Measurements from ENCODE around the gene MUC6. TPM values are rescaled to one million over a fixed set of nuclear protein-coding genes. Genes with fewer than 3 reads are reported as not detected.

Gene MUC6
- total RNA-seq, 1 donor from 2014 or later = under 0.01 TPM

DNA sequence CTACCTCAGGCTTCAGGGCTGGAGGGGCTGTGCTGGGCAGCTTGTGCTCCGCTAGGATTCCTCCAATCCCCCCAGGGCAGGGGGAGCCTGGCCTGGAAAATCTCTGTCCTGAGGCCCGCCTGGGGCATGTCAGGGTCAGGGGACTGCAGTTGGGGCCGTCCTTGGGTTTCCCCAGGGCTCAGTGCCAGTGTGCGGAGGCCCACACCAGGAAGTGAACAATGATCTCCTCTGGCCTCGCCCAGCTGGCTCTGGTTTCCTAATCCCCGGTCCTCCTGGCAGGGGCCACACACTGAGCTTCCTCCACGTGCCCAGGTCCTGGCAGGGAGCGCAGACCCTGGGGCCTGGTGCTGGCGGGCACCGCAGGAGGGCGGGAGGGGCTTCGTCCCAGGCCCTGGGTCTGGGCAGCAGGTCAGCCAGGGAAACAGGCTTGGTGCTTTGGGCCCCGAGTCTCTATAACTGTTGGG is 36.8 kb upstream of the MUC6 start:
- no peak for DNase-seq

DNA sequence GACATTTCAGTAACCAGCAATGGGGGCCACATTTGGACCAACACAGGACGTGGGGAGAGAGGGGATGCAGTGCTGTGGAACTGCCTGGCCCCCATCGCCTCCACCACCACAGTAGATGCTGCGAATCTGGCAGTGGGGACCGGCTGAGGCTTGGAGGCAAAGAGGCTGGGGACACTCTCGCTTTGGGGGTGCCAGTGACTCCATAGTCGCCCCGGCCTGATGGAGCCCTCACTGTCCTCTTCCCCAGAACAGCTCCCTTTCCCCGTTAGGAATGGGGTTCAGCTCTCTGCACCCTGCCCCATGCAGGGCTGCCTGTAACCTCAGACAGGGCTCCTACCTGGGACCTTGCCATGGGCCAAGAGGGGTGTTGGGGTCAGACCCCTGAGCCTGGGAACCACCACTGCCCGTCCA is 36.3 kb upstream of the MUC6 start:
- no peak for DNase-seq

DNA sequence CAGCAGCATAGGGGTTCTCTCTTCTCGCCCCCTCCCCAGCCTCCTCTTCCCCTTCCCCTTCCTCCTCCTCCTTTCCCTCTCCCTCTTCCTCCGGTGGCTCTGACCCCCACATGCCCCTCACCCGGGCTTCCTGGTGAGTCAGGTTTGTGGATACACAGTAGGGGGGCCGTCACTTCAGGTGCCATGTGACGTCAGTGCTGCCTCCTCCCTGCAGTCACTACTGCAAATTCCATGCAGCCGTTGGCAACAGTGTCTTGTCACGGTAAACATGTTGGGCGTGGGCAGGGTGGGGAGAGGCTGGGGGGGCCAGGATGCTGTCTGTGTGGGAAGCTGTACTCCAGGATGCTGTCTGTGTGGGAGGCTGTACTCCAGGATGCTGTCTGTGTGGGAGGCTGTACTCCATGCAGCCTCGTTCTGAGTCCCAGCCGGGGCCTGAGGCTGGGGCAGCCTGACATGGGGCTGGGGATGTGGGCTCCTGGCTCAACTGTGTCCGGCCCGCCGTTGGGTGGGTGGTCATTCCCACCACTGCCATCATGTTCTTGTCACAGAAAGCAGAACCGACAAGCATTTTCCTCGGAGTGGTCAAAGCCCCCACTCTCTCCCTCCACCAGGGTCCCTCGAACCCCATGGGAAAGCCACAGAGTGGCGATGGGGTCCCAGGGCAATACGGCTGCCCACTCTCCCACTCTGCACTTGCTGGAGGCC is 35.8 kb upstream of the MUC6 start:
- no peak for DNase-seq

DNA sequence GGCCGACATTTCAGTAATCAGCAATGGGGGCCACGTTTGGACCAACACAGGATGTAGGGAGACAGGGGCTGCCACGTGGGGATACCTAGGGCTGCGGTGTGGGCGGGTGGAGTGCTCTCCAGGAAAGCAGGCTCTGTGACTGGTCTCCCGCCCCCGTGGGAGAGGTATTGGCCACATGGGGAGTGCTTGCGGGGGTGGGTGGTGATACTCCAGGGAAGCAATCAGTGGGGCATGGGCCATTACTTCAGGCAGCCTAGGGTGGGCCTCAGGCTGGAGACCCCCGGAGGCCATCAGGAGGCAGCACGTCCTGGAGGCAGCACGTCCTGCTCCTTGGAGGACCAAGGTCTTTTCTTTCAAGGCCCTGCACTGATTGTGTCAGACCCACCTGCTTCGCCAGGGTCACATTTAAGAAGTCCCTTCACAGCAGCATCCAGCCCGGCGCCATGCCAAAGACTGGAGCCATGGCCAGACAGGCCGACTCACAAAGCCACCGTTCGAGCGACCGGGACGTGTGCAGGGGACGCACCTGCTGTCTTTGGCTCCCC is 35.1 kb upstream of the MUC6 start:
- DNase-seq = no peak

DNA sequence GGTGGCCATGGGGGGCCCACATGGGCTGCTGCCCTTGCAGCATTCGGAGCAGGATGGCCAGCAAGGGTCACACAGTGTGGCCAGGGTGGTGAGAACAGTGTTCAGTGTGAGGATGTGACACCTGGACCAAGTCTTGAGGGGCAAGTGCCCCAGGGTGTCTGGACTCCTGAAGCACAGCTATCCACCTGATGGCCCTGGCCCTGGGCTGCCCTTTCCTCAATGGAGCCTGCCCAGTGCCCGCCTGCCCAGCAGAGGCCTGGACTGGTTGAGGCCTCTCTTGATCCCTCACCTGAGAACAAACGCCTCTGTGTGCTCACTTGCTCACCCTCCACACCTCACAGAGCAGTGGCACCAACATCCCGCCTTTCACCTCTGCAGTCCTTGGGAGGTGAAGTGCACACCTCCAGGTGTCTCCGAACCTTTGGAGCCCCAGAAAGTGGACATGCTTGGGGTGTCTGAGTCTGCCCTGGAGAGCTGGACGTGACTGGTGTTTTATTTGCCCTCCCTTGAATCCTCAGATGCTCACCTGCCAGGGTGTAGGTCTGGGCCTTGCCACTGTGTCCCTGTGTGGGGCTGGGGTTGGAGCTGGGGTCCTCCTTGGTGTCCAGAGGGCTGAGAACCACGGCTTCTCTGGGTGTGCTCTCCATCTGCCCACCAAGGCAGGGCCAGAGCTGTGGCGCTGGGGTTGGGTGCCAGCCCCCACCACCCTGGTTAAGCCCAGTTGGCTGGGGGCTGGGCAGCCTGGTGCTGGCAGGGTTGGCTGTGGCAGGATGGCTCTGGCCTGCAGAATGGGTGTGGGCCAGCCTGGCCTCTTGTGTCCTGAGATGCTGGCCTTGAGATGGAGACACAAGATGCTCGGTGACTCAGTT is 34.3 kb upstream of the MUC6 start:
- no peak for DNase-seq

DNA sequence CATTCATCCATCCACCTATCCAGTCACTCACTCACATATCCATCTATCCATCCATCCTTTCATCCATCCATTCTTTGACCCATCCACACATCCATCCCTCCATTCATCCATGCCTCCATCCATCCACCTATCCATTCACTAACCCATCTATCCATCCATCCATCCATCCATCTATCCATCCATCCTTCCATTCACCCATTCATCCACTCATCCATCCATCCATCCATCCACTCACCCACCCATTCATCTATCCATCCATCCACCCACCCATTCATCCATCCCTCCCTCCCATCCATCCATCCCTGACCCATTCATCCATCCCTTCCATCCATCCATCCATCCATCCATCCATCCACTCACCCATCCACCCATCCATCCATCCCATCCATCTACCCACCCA is 33.2 kb upstream of the MUC6 start:
- DNase-seq = no peak

DNA sequence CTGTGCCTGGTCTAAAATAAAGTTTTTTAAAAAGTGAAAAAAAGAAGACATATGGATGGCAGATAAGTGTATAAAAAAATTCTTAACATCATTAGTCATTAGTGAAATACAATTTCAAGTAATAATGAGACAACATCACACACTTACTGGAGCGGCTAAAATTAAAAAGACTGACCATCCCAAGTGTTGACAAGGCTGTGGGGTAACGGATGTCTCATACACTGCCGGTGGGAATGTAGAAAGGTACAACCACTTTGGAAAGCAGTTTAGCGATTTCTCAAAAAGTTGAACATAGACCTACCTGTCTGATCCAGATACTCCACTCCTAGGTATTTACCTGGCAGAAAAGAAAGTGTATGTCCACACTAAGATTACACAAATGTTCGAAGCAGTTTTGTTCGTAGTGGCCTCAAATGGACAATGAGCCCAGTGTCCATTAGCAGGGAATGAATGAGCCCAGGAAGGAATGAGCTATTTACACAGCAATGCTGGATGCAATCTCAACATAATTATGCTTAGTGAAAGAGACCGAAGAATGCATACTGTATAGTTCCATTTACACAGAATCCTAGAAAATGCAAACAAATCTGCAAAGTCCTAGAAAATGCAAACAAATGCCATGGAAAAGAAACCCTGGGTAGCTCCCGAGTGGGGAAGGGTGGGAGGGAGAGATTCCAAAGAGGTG is 31.4 kb upstream of the MUC6 start:
- no peak for DNase-seq

DNA sequence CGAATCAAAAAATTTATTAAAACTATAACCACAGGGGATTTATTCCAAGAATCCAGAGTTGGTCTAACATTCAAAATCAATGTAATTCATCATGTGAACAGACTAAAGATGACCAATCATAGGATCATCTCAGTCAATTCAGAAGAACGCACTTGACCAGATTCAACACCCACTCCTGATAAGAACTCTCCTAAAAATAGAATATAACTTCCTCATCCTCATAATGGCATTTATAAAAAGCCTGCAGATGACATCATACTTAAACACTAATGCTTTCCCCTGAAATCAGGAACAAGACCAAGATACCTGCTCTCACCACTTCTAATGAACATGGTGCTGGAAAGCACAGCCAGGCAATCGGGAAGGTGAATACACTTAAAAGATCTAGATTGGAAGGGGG is 27.6 kb upstream of the MUC6 start:
- DNase-seq = no peak

DNA sequence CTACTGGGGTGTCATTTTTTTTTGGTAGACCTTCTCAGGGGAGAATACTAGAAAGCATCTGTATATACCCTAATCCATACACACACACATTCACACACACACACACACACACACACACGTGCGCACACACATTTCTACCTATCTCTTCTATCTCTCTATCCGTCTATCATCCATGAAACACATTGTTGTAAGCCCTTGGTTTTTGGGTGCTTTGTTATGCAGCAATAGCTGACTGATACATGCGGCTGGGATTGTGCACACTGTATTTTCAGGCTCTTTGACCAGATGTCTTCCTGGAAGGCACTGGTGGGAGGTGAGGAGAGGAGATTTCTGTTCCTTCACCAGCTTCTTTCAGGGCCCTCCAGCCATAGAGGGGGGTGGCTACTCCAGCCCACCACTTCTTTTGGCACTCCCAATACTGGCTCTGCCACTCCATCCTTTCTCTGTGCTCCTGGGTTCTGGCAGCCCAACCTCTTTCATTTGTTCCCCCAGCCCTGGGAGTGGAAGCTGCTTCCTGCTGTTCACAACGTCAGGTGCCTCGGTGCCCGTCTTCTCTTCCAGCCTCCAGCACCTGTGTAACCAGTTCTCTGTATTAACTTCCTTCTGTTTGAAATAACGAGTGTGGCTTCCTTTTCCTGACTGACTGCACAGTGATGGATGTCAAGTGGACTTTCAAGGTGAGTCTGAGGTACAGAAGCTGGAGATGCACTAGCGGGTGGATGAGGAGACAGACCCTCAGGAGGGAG is 25.7 kb upstream of the MUC6 start:
- DNase-seq = no peak

DNA sequence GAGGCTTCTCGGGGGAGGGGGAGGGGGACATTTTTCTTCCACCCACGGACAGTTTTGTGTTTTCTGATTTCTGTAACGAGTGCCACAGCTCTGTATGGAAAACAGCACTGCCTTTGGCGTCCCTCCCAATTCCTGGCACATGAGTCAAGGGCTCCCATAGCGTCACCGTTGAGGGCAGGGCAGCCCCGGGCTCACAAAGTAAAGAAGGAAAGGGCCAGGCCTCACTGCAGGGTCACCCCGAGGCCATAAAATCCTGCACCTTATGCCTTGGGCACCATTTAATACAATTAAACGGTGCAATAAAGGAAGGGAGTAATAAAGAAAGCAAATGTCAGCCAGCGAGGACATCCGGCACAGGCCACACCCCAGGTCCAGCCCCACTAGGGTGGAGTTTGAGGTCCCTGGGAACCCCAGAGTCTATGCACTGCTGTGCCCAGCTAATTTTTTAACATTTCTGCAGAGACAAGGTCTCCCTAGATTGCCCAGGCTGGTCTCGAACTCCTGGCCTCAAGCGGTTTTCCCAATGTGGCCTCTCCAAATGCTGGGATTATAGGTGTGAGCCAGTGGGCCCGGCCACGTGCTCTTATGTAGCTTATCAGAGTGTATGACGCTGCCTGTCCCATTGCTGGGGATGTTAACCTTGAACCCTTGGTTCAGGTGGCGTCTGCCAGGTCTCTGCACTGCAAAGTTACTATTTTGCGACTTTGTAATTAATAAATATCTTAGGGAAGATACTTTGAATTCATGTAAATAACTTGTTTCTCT is 24.5 kb upstream of the MUC6 start:
- DNase-seq = no peak

DNA sequence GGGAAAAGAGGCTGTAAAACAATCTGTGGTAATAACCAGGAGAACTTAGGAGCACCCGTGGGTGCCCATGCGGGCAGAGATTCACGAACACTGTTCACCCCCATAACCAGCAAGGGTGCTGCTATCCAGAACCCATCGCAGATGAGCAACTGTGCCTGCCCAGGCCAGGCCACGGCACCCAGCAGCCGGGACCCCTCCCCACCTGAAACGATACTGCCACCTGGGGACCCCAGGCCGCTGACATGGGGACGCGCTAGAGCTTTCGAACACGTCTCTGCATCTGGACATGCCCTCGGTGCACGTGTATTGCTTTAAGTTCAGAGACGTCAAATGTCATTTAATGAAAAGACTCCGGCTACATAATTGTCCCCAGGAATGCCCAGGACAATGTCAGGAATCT is 23.9 kb upstream of the MUC6 start:
- no peak for DNase-seq

DNA sequence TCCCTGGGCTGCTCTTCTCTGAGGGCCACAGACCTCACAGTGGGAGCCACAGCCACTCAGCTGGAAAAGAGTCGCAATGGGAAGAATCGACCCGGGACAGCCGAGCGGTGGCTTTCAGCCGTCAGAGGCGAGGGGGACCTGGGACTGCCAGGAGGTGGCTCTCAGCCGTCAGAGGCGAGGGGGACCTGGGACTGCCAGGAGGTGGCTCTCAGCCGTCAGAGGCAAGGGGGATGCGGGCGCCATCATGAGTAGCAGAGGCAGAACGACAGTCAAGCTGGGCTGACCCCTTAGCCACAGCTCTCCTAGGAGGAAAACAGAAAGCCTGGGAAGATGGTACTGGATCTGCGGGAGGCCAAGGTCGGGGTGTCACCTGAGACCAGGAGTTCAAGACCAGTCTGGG is 23.2 kb upstream of the MUC6 start:
- DNase-seq = no peak

DNA sequence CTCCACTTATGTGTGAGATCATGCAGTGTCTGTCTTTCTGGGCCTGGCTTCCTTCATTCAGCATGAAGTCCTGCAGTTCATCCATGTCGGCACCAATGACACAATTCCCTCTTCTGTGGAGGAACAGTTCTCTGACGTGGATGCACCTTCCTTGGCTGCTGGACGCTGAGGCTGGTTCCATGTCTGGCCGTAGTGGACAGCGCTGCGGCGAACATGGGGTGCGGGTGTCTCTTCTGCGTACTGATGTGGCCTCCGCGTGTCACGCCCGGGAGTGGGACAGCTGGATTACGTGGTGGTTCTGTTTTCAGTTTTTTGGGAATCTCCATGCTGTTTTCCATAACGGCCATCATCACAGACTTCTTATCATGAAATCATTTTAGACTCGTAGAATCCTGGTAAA is 21.3 kb upstream of the MUC6 start:
- no peak for DNase-seq

DNA sequence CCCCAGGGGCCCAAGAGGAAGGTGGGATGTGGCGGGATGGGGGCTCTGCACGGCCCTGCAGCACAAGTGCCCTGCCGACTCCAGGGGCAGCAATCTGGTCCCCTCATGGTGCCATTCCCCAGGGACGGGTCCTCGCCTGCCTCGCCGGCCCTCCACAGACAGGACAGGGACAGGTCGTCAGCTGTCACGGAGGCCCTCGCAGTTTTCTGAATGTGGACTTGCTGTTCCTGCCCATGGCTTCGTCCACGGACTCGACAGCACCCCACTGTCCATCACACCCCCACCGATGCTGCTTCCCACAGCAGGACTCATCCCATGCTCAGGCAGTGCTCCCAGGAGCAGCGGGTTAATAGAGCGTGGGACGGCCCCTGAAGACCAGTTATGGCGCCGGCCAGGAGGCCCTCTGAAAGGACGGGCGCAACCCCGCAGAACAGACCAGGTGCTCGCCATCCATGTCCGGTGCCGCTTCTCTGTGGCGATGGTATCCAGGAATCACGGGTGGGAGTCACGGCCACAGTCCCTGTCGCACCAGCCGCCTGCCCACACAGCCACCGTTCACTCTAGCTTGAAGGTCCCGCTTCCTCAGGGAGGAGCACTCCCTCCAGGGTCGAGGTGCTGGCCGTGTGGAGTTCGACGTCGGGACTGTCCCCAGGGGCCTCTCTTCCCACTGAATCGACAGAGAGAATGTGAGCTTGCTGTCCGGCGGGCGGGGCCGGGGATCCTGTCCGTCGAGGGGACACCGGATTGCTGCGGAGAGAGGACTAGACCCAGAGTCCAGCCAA is 19.7 kb upstream of the MUC6 start:
- DNase-seq = no peak

DNA sequence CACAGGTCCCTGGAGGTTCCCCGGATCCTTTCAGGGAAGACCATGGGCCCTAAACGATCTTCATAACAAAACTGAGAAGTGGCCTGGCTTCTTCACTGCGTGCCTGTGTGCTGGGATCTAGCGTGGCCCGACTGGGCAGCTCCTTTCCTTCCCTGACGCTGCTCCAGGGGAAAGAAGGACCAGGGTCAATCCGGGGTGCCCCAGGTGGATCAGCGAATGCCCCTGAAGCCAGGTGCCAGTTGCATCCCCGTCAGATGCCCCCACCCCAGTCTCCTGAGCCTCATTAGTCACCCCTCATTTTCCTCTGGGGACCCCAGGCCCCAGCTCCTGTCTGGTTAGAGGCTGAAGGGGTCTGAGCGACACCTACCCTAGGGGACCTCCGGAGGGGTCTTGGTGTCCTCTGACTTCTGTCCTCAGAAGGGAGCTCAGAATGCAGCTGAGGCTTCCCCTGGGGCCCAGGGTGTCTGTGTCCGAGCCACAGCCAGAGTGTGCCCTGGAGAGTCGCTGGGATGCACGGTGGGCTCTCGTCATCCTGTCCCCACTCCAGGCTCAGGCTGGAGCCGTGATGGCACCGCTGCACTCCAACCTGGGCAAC is 18.7 kb upstream of the MUC6 start:
- no peak for DNase-seq

DNA sequence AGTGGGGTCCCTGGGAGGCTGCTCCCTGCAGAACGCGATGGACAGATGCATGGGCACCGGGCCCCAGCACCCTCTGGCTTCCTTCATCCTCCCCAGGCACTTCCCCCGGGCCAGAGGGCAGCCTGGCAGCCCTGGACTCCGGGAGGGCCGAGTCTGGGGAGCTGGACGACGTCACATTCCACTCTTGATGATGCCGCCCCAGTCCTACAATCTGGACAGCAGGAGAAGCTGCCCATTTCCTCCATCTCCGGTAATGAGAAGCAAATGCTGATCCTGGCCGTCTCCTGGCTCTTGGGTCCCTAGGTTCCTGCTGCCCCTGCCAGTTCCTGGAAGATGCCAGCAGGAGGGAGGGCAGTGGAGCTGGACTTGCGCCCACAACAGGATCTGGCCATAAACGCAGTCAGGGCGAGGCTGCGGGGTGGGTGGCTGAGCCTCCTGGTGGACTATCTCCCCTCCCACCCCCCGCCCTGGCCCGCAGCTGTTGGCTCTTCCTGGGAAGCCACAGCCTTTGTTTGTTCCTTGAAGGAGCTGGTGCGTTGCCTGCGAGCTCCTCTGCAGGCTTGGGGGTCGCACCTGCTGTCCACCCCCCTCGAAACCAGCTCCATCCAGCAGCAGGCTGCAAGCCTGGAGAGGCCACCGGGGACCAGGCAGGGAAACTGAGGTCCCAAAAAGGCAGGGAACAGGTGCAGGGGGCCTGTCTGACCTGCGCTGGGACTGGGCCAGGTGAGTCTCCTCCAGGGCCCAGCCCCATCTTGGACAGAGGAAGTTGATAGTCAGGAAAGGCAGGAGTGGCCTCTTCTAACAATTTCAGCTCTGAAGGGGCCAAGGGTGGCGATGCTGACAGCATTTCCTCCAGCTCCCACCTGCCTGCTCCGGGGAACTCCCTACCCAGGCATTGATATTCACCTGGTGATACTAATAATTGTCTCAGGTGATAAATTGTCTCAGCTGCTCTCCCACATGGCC is 17.9 kb upstream of the MUC6 start:
- no peak for DNase-seq

DNA sequence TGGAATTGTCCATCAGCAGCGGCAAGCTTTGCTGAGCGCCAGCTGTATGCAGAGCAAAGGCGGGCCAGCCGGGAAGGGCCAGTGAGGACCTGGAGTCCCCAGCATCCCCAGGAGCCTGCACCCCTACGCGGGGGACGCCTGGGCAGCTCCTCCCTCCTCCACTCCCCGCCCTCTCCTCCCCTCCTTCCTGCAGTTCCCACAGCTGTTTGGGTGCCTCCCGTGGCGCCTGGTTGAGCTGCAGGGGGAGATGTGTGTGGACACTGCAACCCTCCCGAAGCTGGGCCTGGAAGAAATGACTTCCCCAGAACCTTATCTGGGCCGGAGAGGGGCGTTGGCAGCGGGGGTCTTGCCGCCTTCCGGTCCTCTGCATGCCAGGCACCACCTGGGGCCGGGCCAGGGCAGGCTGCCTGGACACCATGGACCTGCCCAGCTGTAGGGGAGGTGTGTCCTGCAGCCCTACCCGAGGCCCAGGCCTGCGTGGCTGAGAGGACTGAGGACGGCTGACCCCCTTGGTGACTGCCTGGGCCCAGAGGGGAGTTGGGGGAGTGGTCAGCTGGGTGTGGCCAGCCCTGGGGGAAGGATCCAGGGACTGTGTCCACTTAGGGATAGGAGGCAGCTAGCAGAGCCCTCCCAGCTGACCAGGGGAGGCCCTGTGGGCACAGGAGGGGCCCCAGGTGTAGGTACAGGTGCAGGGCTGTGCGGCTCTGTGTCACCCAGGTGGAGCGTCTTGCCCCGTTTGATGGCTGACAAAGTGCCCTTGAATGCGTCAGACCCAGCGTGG is 16.8 kb upstream of the MUC6 start:
- DNase-seq = no peak
